GM21447 (cell line): ENCODE data around the gene SEC24B.

Experiments
- ATAC-seq: cut with Tn5 transposase; IDR thresholded peaks from one replicate; pipeline ENCODE4 v1.9.1; 2021; ENCODE audit not compliant: unreplicated experiment

The SEC24B gene

GRCh38 chr4:109433205-109434006 is at the start of gene SEC24B:
Gene SEC24B, plus strand, starts transcription at chr4:109433815. Its CDS starts 55 bp downstream, at chr4:109433870.
- peak; percentile 92 for ATAC-seq

GRCh38 chr4:109383823-109384222 is 49.8 kb upstream of the SEC24B start:
- ATAC-seq = no peak

GRCh38 chr4:109385260-109385659 is 48.4 kb upstream of the SEC24B start:
- ATAC-seq = no peak

- peak; percentile 82 for ATAC-seq
These were observed 44.1 kb upstream of the SEC24B start for GRCh38 chr4:109389369-109390114.

GRCh38 chr4:109390115-109390768 is 43.4 kb upstream of the SEC24B start:
- peak; percentile 46 for ATAC-seq

GRCh38 chr4:109395694-109396093 is 37.9 kb upstream of the SEC24B start:
- ATAC-seq = no peak

- ATAC-seq = no peak
These were observed 34.7 kb upstream of the SEC24B start for GRCh38 chr4:109398928-109399327.

- ATAC-seq = peak; percentile 79
These were observed 27.2 kb upstream of the SEC24B start for GRCh38 chr4:109406337-109406931.

GRCh38 chr4:109407027-109407737 is 26.4 kb upstream of the SEC24B start:
- ATAC-seq = no peak

- no peak for ATAC-seq
These were observed 24.9 kb upstream of the SEC24B start for GRCh38 chr4:109408711-109409110.

GRCh38 chr4:109410226-109410625 is 23.4 kb upstream of the SEC24B start:
- no peak for ATAC-seq

- no peak for ATAC-seq
These were observed 22.8 kb upstream of the SEC24B start for GRCh38 chr4:109410776-109411175.

GRCh38 chr4:109411964-109412363 is 21.7 kb upstream of the SEC24B start:
- no peak for ATAC-seq

GRCh38 chr4:109412776-109413175 is 20.8 kb upstream of the SEC24B start:
- ATAC-seq = no peak

GRCh38 chr4:109414938-109415337 is 18.7 kb upstream of the SEC24B start:
- no peak for ATAC-seq

GRCh38 chr4:109418588-109418987 is 15.0 kb upstream of the SEC24B start:
- no peak for ATAC-seq

- ATAC-seq = no peak
These were observed 13.9 kb upstream of the SEC24B start for GRCh38 chr4:109419679-109420078.

- ATAC-seq = no peak
These were observed 9.3 kb upstream of the SEC24B start for GRCh38 chr4:109424093-109424841.

GRCh38 chr4:109425405-109425804 is 8.2 kb upstream of the SEC24B start:
- no peak for ATAC-seq

GRCh38 chr4:109429545-109429944 is 4.1 kb upstream of the SEC24B start:
- no peak for ATAC-seq
